ENCODE data around the gene AMIGO3. TPM values are rescaled to one million over a fixed set of nuclear protein-coding genes. Genes with fewer than 3 reads are reported as not detected.
A peak's percentile ranks its signal among the peaks of the same experiment; 100 is the strongest.
"Not testable (repeated sequence)": the region's sequence is repeated elsewhere in the genome, so short reads cannot be mapped to it uniquely, and the experiment has no call there.

Gene AMIGO3
- total and polyA plus RNA-seq, 2 of the 8 experiments (the other 6 are each of a cell fraction or from before 2014, with no cell fraction given), result 1.6 to 8.8 TPM

GRCh38 chr3:49685103-49685502, 34.4 kb downstream of the AMIGO3 start:
- not testable (repeated sequence) for FAIRE-seq; H3K4me1 ChIP-seq (replicated peaks in 1 of 4; ENCODE audit: control insufficient read depth in 3 of 4, insufficient read depth in 4 of 4, low read length in 3 of 4)
- POLR2A ChIA-PET (ENCODE audit: partially characterized antibody), result interaction anchor here (0.8 kb wide), 1 partner anchor 23 kb away, joined by 3 read pairs; no protein-coding TSS in a partner anchor

DNA sequence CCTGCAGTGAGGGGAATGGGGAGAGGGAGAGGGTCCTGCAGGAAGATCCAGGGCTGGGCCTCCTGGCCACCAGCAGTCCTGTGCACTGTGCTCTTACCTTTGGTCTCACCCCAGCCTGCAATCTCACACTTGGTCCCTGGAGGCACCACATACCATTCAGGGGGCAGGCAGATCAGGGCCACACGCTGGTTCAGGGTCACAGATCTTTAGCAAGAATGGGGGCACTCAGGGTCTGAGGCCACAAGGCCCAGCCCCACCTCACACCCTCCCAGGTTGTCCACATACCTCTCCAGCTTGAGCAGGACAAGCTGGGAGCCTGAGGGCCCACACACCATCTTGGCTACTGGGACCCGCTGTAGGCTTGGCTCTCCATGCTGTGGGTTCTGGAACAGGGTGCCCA, 35.0 kb downstream of the AMIGO3 start:
- H2BK15ac ChIP-seq (ENCODE audit: low read length); CTCF ChIA-PET (ENCODE audit: partially characterized antibody); H3K9me3 ChIP-seq (ENCODE audit: insufficient read depth in 2 of 2, low read depth in 1 of 2, low read length in 1 of 2); H3K4ac ChIP-seq (replicated peaks; ENCODE audit: insufficient read length, low read depth, low read length); H3K9ac ChIP-seq (replicated peaks in 1 of 4; ENCODE audit: extremely low read depth in 1 of 4, low read depth in 3 of 4, low read length in 3 of 4); H3K27ac ChIP-seq (ENCODE audit: low read depth, low read length); H3K4me2 ChIP-seq (ENCODE audit: insufficient read depth in 1 of 2, low read depth in 2 of 2, low read length in 2 of 2); H3K4me1 ChIP-seq (replicated peaks in 1 of 4; ENCODE audit: control insufficient read depth in 3 of 4, insufficient read depth in 4 of 4, low read length in 3 of 4); H3K79me1 ChIP-seq (ENCODE audit: low read depth, low read length); H2AFZ ChIP-seq (ENCODE audit: low read length); H3K79me2 ChIP-seq (ENCODE audit: control insufficient read depth in 1 of 2, insufficient read depth in 2 of 2, low read length in 2 of 2); H2BK120ac ChIP-seq (replicated peaks; ENCODE audit: low read depth, low read length); H3K23ac ChIP-seq (ENCODE audit: insufficient read length); H3K27me3 ChIP-seq (replicated peaks in 1 of 4; ENCODE audit: control insufficient read depth in 3 of 4, extremely low read depth in 1 of 4, insufficient read depth in 3 of 4, low read length in 3 of 4); H3K4me3 ChIP-seq (ENCODE audit: extremely low read depth in 1 of 4, insufficient read depth in 2 of 4, low read depth in 3 of 4, low read length in 4 of 4); DNase-seq (ENCODE audit: low read depth in 1 of 2, low spot score in 2 of 2); H4K5ac ChIP-seq (ENCODE audit: insufficient read length, low read depth, low read length); H4K91ac ChIP-seq (replicated peaks; ENCODE audit: insufficient read length, low read length); H2BK5ac ChIP-seq (ENCODE audit: low read depth, low read length); H2BK12ac ChIP-seq (ENCODE audit: low read depth, low read length); H3K18ac ChIP-seq (ENCODE audit: extremely low read depth, low read length); H3K14ac ChIP-seq (ENCODE audit: insufficient read length); H3K56ac ChIP-seq (replicated peaks; ENCODE audit: insufficient read length, low read depth, low read length); FAIRE-seq; H2BK20ac ChIP-seq (ENCODE audit: low read length); H2AK5ac ChIP-seq (ENCODE audit: low read depth, low read length); H4K8ac ChIP-seq (ENCODE audit: extremely low read depth, insufficient read depth, low read length): not testable (repeated sequence)
- POLR2A ChIA-PET (ENCODE audit: partially characterized antibody), result interaction anchor here (0.8 kb wide), 1 partner anchor 23 kb away, joined by 3 read pairs; no protein-coding TSS in a partner anchor
- peaks cover 21 to 44% (median 40%) of the 10 kb centered on the region in 4 experiments for H3K36me3 ChIP-seq (ENCODE audit: control insufficient read depth in 2 of 4, insufficient read depth in 4 of 4, low read length in 3 of 4)
- peaks cover 0 to 10% of the 10 kb centered on the region in 2 experiments for H4K20me1 ChIP-seq (replicated peaks in 1 of 2; ENCODE audit: control insufficient read depth in 1 of 2, insufficient read depth in 2 of 2, low read length in 2 of 2)
- WGBS, 2 experiments (ENCODE audit: extremely low coverage in 1 of 2, insufficient coverage in 1 of 2, insufficient read length in 1 of 2, insufficient replicate concordance in 2 of 2, low coverage in 1 of 2, low lambda C conversion rate in 2 of 2, missing lambda C conversion rate in 1 of 2), result 90% methylated on average over 2 of the region's 2 CpGs; no CpG with 5 or more reads in 1 of the 2 experiments
- peaks cover 11% of the 10 kb centered on the region for H3K23me2 ChIP-seq (ENCODE audit: low read depth, low read length)

More at GRCh38 chr3:49685103-49685502, 34.4 kb downstream of the AMIGO3 start:
- H4K5ac ChIP-seq (ENCODE audit: insufficient read length, low read depth, low read length); H3K56ac ChIP-seq (replicated peaks; ENCODE audit: insufficient read length, low read depth, low read length); H3K4ac ChIP-seq (replicated peaks; ENCODE audit: insufficient read length, low read depth, low read length); H2AK5ac ChIP-seq (ENCODE audit: low read depth, low read length); H4K8ac ChIP-seq (ENCODE audit: extremely low read depth, insufficient read depth, low read length); H3K27me3 ChIP-seq (replicated peaks in 1 of 4; ENCODE audit: control insufficient read depth in 3 of 4, extremely low read depth in 1 of 4, insufficient read depth in 3 of 4, low read length in 3 of 4); H4K91ac ChIP-seq (replicated peaks; ENCODE audit: insufficient read length, low read length); H2BK120ac ChIP-seq (replicated peaks; ENCODE audit: low read depth, low read length); H3K79me1 ChIP-seq (ENCODE audit: low read depth, low read length); H2BK20ac ChIP-seq (ENCODE audit: low read length); CTCF ChIA-PET (ENCODE audit: partially characterized antibody); DNase-seq (ENCODE audit: low read depth in 1 of 2, low spot score in 2 of 2); H3K9me3 ChIP-seq (ENCODE audit: insufficient read depth in 2 of 2, low read depth in 1 of 2, low read length in 1 of 2); H2BK5ac ChIP-seq (ENCODE audit: low read depth, low read length); H2BK12ac ChIP-seq (ENCODE audit: low read depth, low read length); H3K27ac ChIP-seq (ENCODE audit: low read depth, low read length); H3K18ac ChIP-seq (ENCODE audit: extremely low read depth, low read length); H3K9ac ChIP-seq (replicated peaks in 1 of 4; ENCODE audit: extremely low read depth in 1 of 4, low read depth in 3 of 4, low read length in 3 of 4); H3K14ac ChIP-seq (ENCODE audit: insufficient read length); H2AFZ ChIP-seq (ENCODE audit: low read length); H2BK15ac ChIP-seq (ENCODE audit: low read length); H3K79me2 ChIP-seq (ENCODE audit: control insufficient read depth in 1 of 2, insufficient read depth in 2 of 2, low read length in 2 of 2); H3K23ac ChIP-seq (ENCODE audit: insufficient read length): not testable (repeated sequence)
- peaks cover 14% of the 10 kb centered on the region for H3K23me2 ChIP-seq (ENCODE audit: low read depth, low read length)
- H3K4me2 ChIP-seq (ENCODE audit: insufficient read depth in 1 of 2, low read depth in 2 of 2, low read length in 2 of 2), result peak overlapping the region; percentile 77 to 99; a peak in 1 of 4 replicates
- peaks cover 0 to 10% of the 10 kb centered on the region in 2 experiments for H4K20me1 ChIP-seq (replicated peaks in 1 of 2; ENCODE audit: control insufficient read depth in 1 of 2, insufficient read depth in 2 of 2, low read length in 2 of 2)
- H3K36me3 ChIP-seq (ENCODE audit: control insufficient read depth in 2 of 4, insufficient read depth in 4 of 4, low read length in 3 of 4), result peaks cover 19 to 38% (median 34%) of the 10 kb centered on the region in 4 experiments
- H3K4me3 ChIP-seq (ENCODE audit: extremely low read depth in 1 of 4, insufficient read depth in 2 of 4, low read depth in 3 of 4, low read length in 4 of 4), result 0 out of 8 replicates have a peak overlapping the region, but pooled peaks of 1 of the 4 experiments have one; percentile 74
- TF ChIP-seq POLR2A (IDR thresholded peaks at IDR 0.05; ENCODE audit: control extremely low read depth in 1 of 2, low read depth in 2 of 2, low read length in 2 of 2), result 0 out of 3 replicates have a peak, but pooled peaks of 1 of the 2 experiments have one; percentile 4
- WGBS, 2 experiments (ENCODE audit: extremely low coverage in 1 of 2, insufficient coverage in 1 of 2, insufficient read length in 1 of 2, insufficient replicate concordance in 2 of 2, low coverage in 1 of 2, low lambda C conversion rate in 2 of 2, missing lambda C conversion rate in 1 of 2), result 80% methylated on average over 6 of the region's 10 CpGs; no CpG with 5 or more reads in 1 of the 2 experiments
